ENCODE data around the gene HTR3C.
"Not testable (repeated sequence)": the region's sequence is repeated elsewhere in the genome, so short reads cannot be mapped to it uniquely, and the experiment has no call there.

The HTR3C gene

DNA sequence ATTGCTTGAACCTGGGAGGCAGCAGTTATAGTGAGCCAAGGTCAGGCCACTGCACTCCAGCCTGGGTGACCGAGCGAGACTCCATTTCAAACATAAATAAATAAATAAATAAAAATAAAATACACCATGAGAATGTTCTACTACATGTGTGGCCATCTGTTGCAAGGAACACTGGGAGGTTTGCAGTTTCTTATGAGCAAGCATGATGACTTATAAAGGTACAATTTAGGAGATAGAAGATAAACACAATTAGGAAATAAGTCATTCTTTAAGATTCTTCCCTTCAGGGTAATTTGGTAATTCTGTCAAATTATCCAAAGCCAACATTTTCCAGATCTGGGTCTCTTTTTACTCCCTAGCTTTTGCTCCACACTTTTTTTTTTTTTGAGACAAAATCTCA, 13.4 kb downstream of the HTR3C start:
- DNase-seq (ENCODE audit: extremely low read depth, low read depth), result no peak

GRCh38 chr3:184067573-184068055, 14.8 kb downstream of the HTR3C start:
- no peak for DNase-seq (ENCODE audit: extremely low read depth, low read depth)
- TF ChIP-seq, protein P1, sequence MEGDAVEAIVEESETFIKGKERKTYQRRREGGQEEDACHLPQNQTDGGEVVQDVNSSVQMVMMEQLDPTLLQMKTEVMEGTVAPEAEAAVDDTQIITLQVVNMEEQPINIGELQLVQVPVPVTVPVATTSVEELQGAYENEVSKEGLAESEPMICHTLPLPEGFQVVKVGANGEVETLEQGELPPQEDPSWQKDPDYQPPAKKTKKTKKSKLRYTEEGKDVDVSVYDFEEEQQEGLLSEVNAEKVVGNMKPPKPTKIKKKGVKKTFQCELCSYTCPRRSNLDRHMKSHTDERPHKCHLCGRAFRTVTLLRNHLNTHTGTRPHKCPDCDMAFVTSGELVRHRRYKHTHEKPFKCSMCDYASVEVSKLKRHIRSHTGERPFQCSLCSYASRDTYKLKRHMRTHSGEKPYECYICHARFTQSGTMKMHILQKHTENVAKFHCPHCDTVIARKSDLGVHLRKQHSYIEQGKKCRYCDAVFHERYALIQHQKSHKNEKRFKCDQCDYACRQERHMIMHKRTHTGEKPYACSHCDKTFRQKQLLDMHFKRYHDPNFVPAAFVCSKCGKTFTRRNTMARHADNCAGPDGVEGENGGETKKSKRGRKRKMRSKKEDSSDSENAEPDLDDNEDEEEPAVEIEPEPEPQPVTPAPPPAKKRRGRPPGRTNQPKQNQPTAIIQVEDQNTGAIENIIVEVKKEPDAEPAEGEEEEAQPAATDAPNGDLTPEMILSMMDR (IDR thresholded peaks at IDR 0.05; ENCODE audit: low read depth, low read length), result no peak

More for the DNA sequence above, 13.4 kb downstream of the HTR3C start:
- TF ChIP-seq, protein P1 (IDR thresholded peaks at IDR 0.05; ENCODE audit: low read depth, low read length), result no peak

GRCh38 chr3:184068344-184068743, 15.5 kb downstream of the HTR3C start:
- no peak for DNase-seq (ENCODE audit: extremely low read depth, low read depth)
- TF ChIP-seq, protein P1 (IDR thresholded peaks at IDR 0.05; ENCODE audit: low read depth, low read length), result no peak

GRCh38 chr3:184071142-184071541, 18.3 kb downstream of the HTR3C start:
- DNase-seq (ENCODE audit: extremely low read depth, low read depth), result not testable (repeated sequence)

DNA sequence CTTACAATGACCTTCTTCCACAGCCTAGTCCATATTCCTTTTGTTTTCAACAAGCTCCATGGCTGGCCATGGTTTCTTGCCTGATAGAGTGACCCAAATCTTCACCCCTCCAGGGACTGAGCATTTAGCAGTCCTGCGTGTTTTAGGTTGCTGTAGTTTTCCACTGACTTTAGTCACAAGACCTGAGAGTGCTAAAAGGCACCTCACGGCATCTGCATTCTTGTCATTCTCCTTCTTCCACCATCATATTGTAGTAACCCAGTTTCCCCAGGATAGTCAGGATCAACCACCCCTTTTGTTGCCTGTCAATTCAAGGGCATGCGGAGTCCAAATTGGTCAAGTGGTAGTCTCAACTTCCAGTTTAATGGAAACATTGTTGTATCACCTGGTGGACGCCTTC, 20.8 kb downstream of the HTR3C start:
- TF ChIP-seq, protein P1 (IDR thresholded peaks at IDR 0.05; ENCODE audit: low read depth, low read length), result no peak
- no peak for DNase-seq (ENCODE audit: extremely low read depth, low read depth)

- no peak for DNase-seq (ENCODE audit: extremely low read depth, low read depth)
- TF ChIP-seq, protein P1 (IDR thresholded peaks at IDR 0.05; ENCODE audit: low read depth, low read length), result no peak
Observed at GRCh38 chr3:184075901-184076300, 23.1 kb downstream of the HTR3C start.

DNA sequence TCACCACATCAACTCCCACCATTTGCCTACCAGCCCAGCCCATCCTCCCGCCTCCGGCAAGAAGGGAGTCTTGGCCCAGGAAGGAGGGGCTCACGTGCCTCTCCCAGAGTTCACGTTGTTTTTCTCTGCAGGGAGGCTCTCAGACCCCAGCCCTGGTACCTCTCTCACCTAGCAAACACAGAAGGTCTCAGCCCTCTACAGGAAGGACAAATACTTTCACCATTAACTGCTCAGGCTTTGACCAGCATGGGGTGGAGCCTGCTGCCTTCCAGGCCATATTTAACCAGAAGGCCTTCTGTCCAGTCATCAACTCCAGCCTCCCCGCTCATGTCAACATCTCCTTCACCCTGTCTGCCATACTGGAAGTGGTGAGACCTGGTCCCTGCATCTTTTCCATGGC, 25.0 kb downstream of the HTR3C start:
- TF ChIP-seq, protein P1 (IDR thresholded peaks at IDR 0.05; ENCODE audit: low read depth, low read length), result no peak
- DNase-seq (ENCODE audit: extremely low read depth, low read depth), result no peak

DNA sequence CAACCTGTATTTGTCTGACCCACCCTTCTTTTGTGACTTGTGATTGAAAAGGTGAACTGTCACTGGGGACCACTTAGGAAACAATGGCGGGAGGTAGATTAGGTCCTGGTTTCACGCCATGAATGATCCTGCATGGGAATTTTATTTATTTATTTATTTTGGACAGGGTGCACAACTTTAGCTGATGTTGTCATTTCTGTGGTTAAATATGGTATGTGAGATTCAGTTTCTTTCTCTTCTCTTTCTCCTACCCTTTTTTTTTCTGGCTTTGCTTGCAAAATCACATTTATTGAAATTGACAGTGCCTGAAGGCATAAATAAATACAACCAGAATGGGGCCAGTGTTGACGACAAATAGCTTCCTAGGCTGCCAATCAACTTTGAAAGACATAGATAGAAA, 26.0 kb downstream of the HTR3C start:
- peak; percentile 24 for DNase-seq (ENCODE audit: extremely low read depth, low read depth)
- TF ChIP-seq, protein P1 (IDR thresholded peaks at IDR 0.05; ENCODE audit: low read depth, low read length), result no peak

Data from AG09319 (cell line).